ENCODE data around the gene BAX. TPM values are rescaled to one million over a fixed set of nuclear protein-coding genes. Genes with fewer than 3 reads are reported as not detected.

Gene BAX
- total RNA-seq, 1 donor from 2014 or later: 141 TPM

DNA sequence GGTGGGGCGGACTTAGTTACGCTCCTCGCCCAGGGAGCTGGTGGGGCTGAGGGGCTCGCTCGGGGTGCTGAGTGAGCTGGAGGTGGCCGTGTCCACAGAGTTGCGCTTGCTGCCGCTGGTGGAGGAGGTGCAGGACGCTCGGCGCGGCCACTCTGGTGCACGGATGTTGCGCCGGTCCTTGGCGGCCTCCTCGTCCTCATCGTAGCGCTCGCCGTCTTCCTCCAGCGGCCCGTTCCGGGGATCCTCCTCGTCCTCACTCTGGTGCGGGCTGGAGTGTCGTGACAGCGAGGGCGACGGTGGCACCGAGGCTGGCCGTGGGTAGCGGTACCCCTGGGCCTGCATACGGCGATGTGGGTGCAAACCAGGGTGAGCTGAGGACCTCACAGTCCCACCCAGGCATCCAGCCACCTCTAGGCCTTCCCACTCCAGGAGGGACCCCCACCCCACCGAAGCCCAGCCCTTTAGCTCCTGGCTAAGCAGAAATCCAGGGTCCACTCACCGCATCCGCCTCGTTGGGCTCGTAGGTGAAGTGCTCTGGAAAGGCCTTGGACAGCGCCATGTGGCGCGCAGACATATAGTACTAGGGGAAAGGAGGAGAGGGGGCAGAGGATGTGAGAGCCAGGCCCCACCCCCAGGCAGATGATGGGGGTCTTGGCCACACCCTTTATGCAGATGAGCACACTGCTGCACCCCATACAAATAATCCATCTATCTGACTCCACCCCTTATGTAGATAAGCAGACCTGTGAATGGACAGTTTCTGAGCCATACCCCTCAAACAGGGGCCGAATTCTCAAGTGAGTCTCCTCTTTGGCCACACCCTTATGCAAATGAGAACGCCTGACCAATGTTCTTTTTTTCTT, 14.8 kb downstream of the BAX start:
- TF ChIP-seq, protein P1, sequence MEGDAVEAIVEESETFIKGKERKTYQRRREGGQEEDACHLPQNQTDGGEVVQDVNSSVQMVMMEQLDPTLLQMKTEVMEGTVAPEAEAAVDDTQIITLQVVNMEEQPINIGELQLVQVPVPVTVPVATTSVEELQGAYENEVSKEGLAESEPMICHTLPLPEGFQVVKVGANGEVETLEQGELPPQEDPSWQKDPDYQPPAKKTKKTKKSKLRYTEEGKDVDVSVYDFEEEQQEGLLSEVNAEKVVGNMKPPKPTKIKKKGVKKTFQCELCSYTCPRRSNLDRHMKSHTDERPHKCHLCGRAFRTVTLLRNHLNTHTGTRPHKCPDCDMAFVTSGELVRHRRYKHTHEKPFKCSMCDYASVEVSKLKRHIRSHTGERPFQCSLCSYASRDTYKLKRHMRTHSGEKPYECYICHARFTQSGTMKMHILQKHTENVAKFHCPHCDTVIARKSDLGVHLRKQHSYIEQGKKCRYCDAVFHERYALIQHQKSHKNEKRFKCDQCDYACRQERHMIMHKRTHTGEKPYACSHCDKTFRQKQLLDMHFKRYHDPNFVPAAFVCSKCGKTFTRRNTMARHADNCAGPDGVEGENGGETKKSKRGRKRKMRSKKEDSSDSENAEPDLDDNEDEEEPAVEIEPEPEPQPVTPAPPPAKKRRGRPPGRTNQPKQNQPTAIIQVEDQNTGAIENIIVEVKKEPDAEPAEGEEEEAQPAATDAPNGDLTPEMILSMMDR (IDR thresholded peaks at IDR 0.05; ENCODE audit: unreplicated experiment): no peak
- H3K27ac Mint-ChIP-seq: peak overlapping the region; percentile 20
- no peak for DNase-seq (ENCODE audit: low spot score, unreplicated experiment)
- no peaks in the 10 kb centered on the region for H3K9me3 Mint-ChIP-seq (ENCODE audit: low read depth)
- H3K36me3 Mint-ChIP-seq (ENCODE audit: insufficient read depth): peaks cover 28% of the 10 kb centered on the region
- peaks cover 17% of the 10 kb centered on the region for H3K4me1 Mint-ChIP-seq (ENCODE audit: low read depth)
- no peak overlapping the region for H3K4me3 Mint-ChIP-seq (ENCODE audit: low read depth)
- no peaks in the 10 kb centered on the region for H3K27me3 Mint-ChIP-seq

DNA sequence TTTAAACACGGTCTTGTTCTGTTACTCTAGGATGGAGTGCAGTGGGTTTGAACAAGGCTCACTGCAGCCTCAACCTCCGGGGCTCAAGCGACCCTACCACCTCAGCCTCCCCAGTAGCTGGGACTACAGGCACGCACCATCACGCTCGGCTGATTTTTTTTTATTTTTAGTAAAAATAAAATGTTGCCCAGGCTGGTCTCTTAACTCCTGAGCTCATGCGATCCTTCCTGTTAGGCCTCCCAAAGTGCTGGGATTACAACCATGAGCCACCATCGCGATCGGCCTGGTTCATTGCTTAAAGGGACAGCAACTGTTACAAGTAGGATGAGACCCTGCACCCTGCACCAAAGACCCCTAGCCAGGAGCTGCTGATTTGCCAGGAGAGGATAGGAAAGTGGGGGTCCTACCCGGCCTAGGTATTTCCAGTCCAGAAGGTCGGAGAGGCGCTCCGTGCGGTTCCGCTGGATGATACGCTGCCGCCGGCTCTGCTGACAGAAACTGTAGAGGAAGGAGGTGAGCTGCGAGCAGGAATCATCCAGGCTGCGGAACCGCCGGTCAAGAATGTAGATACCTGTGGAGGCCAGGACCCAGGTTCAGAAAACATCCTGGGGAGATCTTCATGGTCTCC, 15.6 kb downstream of the BAX start:
- Mint-ChIP-seq H3K9me3 (ENCODE audit: low read depth) (no peaks in the 10 kb centered on the region), H3K4me1 (ENCODE audit: low read depth) (peaks cover 13% of the 10 kb centered on the region), H3K27ac (no peak overlapping the region), H3K27me3 (no peaks in the 10 kb centered on the region), H3K36me3 (ENCODE audit: insufficient read depth) (peaks cover 28% of the 10 kb centered on the region), H3K4me3 (ENCODE audit: low read depth) (no peak overlapping the region)
- DNase-seq (ENCODE audit: low spot score, unreplicated experiment): no peak
- TF ChIP-seq, protein P1 (IDR thresholded peaks at IDR 0.05; ENCODE audit: unreplicated experiment): no peak

DNA sequence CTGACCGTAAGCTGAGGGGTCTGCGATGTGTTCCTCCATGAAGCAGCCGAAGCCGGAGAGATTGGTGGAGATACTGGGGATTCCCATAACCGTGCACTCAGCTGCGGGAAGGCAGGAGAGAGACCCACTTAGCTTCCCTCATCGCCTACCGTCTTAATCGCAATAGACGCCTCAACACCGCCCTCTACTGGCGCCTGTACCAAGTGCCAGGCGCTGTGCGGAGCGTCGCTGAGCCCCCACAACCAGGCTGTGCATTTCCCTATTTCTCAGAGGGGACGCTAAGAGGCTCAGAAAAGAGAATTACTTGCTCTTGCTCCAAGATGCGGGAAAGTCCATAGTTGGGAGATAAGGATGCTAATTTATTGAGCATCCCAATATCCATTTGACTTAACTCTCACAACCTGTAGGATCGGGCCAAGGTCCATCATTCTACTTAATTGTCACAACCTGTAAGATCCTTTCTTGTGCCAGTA, 16.3 kb downstream of the BAX start:
- no peak overlapping the region for H3K4me3 Mint-ChIP-seq (ENCODE audit: low read depth)
- TF ChIP-seq, protein P1 (IDR thresholded peaks at IDR 0.05; ENCODE audit: unreplicated experiment): peak; percentile 91
- peaks cover 12% of the 10 kb centered on the region for H3K4me1 Mint-ChIP-seq (ENCODE audit: low read depth)
- peaks cover 24% of the 10 kb centered on the region for H3K36me3 Mint-ChIP-seq (ENCODE audit: insufficient read depth)
- H3K9me3 Mint-ChIP-seq (ENCODE audit: low read depth): no peaks in the 10 kb centered on the region
- peak overlapping the region; percentile 79 for H3K27ac Mint-ChIP-seq
- no peaks in the 10 kb centered on the region for H3K27me3 Mint-ChIP-seq
- DNase-seq (ENCODE audit: low spot score, unreplicated experiment): peak; percentile 69

DNA sequence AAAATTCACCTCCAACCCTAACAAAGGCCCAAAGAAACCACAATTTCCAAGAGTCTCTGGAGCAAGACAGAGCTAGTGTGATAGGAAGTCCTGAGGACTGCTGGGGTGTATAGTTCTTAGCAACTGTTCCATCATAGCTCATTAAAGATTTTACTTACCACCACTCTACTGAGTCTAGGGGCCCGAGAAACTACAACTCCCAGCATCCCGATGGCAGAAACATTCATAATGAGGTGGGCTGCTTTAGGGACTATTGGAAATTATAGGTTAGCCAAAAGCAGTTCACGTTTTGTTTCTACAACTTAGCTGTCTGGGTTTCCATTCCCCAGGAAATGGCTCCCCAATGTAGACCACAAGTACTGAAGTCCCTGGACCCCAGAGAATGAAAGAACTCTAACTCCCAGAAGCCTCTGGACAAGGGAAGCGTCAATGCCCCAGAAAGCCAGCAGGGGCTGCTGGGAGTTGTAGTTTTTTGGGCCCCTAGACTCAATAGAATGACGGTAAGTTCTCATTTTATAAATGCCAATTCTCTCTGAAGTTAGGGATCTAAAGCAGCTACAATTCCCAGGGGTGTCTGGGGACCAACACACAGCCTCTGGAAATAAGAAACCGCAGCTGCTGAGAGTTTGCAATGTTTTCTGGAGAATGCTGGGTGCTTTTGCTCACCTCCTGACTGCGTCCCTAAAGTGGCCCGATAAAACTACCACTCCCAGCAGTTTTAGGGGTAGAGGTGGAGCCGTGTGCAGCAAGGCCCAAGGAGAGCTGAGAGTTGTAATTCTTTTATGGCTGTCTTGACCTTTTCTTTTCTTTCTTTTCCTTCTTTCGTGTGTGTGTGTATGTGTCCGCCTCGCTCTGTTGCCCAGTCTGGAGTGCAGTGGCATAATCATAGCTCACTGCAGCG, 21.5 kb downstream of the BAX start:
- Mint-ChIP-seq H3K27ac (peak overlapping the region; percentile 33), H3K27me3 (no peaks in the 10 kb centered on the region), H3K4me3 (ENCODE audit: low read depth) (no peak overlapping the region), H3K36me3 (ENCODE audit: insufficient read depth) (peaks cover 20% of the 10 kb centered on the region), H3K9me3 (ENCODE audit: low read depth) (no peaks in the 10 kb centered on the region), H3K4me1 (ENCODE audit: low read depth) (no peaks in the 10 kb centered on the region)
- DNase-seq (ENCODE audit: low spot score, unreplicated experiment): no peak
- TF ChIP-seq, protein P1 (IDR thresholded peaks at IDR 0.05; ENCODE audit: unreplicated experiment): no peak

DNA sequence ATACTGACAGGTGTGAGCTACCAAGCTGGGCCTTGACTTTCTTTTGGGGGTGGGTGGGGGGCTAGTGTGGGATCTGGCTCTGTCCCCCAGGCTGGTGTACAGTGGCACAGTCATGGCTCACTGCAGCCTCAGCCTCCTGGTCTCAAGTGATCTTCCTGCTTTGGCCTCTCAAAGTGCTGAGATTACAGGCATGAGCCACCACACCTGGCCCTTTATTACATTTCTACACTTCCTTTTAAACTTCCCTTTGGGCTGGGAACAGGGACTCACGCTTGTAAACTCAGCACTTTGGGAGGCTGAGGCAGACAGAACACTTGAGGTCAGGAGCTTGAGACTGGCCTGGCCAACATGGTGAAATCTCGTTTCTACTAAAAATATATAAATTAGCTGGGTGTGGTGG, 22.4 kb downstream of the BAX start:
- Mint-ChIP-seq H3K36me3 (ENCODE audit: insufficient read depth) (peaks cover 23% of the 10 kb centered on the region), H3K9me3 (ENCODE audit: low read depth) (no peaks in the 10 kb centered on the region), H3K27ac (no peak overlapping the region), H3K4me3 (ENCODE audit: low read depth) (no peak overlapping the region), H3K27me3 (no peaks in the 10 kb centered on the region), H3K4me1 (ENCODE audit: low read depth) (no peaks in the 10 kb centered on the region)
- TF ChIP-seq, protein P1 (IDR thresholded peaks at IDR 0.05; ENCODE audit: unreplicated experiment): no peak
- DNase-seq (ENCODE audit: low spot score, unreplicated experiment): no peak
